Neuronal stem cell (in vitro differentiated cells): ENCODE data around the gene TXNDC9.
A peak's percentile ranks its signal among the peaks of the same experiment; 100 is the strongest.

Experiments used
- DNase-seq: peaks from one replicate; pipeline ENCODE4 v3.0.0-alpha.2; 2013; ENCODE audit warnings: low spot score
- H2AFZ ChIP-seq: one replicate; pipeline ENCODE4 v1.6.1; 2013; ENCODE audit warnings: mild to moderate bottlenecking, low read length, inconsistent platforms
- H2AK5ac ChIP-seq: 2 replicates; pipeline ENCODE4 v1.6.1; 2013; ENCODE audit warnings: low read depth, mild to moderate bottlenecking, inconsistent platforms, low read length, moderate library complexity, mixed read lengths
- H2BK120ac ChIP-seq: 2 replicates; pipeline ENCODE4 v1.6.1; 2013; ENCODE audit warnings: low read depth, mild to moderate bottlenecking, inconsistent platforms, low read length, moderate library complexity, mixed read lengths
- H2BK12ac ChIP-seq: one replicate; pipeline ENCODE4 v1.6.1; 2013; ENCODE audit warnings: low read length, inconsistent platforms
- H2BK15ac ChIP-seq: 2 replicates; pipeline ENCODE4 v1.6.1; 2013; ENCODE audit warnings: mild to moderate bottlenecking, low read length, inconsistent platforms, mixed read lengths
- H2BK5ac ChIP-seq: one replicate; pipeline ENCODE4 v1.6.1; 2013; ENCODE audit warnings: inconsistent platforms, mild to moderate bottlenecking, low read length, moderate library complexity
- H3K14ac ChIP-seq: one replicate; pipeline ENCODE4 v1.6.1; 2013; ENCODE audit warnings: low read length, inconsistent platforms
- H3K18ac ChIP-seq: 2 replicates; pipeline ENCODE4 v1.6.1; 2013; ENCODE audit warnings: low read length, inconsistent platforms
- H3K23ac ChIP-seq: 2 replicates; pipeline ENCODE4 v1.6.1; 2013; ENCODE audit warnings: low read depth, mild to moderate bottlenecking, mixed read lengths, low read length, inconsistent platforms; ENCODE audit not compliant: poor library complexity
- H3K27ac ChIP-seq: replicated peaks from 3 replicates; pipeline ENCODE4 v1.5.1; 2013; ENCODE audit warnings: low read length, inconsistent platforms
- H3K27me3 ChIP-seq, 3 experiments: 2 replicates each; pipeline ENCODE4 v1.6.1; 2013; ENCODE audit warnings: low read length in 3 of 3, mild to moderate bottlenecking in 2 of 3, inconsistent platforms in 1 of 3, low read depth in 1 of 3, mixed read lengths in 1 of 3, moderate library complexity in 1 of 3; ENCODE audit not compliant: control insufficient read depth in 3 of 3, insufficient read depth in 3 of 3
- H3K36me3 ChIP-seq, 2 donors: replicated peaks in 1 of 2; 2 replicates each; pipeline ENCODE4 v1.6.1; 2013; ENCODE audit warnings: low read length in 2 of 2; ENCODE audit not compliant: control insufficient read depth in 2 of 2, insufficient read depth in 2 of 2
- H3K4ac ChIP-seq: 2 replicates; pipeline ENCODE4 v1.6.1; 2013; ENCODE audit warnings: inconsistent platforms, mild to moderate bottlenecking, low read length, moderate library complexity
- H3K4me1 ChIP-seq, 2 donors: 1 replicate in 1 of 2; 2 replicates in 1 of 2; pipeline ENCODE4 v1.6.1; 2013; ENCODE audit warnings: low read length in 2 of 2, low read depth in 1 of 2; ENCODE audit not compliant: control insufficient read depth in 2 of 2, insufficient read depth in 1 of 2
- H3K4me2 ChIP-seq: one replicate; pipeline ENCODE4 v1.6.1; 2013; ENCODE audit warnings: mild to moderate bottlenecking, low read length, inconsistent platforms; ENCODE audit not compliant: insufficient read depth, poor library complexity, severe bottlenecking
- H3K4me3 ChIP-seq, 2 donors: 2 replicates each; pipeline ENCODE4 v1.5.1; 2013; ENCODE audit warnings: low read length in 2 of 2, mild to moderate bottlenecking in 2 of 2, inconsistent platforms in 1 of 2, moderate library complexity in 1 of 2
- H3K79me1 ChIP-seq: one replicate; pipeline ENCODE4 v1.6.1; 2013; ENCODE audit warnings: low read depth, mild to moderate bottlenecking, inconsistent platforms, low read length, moderate library complexity
- H3K9ac ChIP-seq: one replicate; pipeline ENCODE4 v1.6.1; 2013; ENCODE audit warnings: mild to moderate bottlenecking, low read depth, low read length, inconsistent platforms; ENCODE audit not compliant: poor library complexity
- H3K9me3 ChIP-seq, 2 donors: replicated peaks in 1 of 2; 2 replicates each; pipeline versions ENCODE3 to v1.6.1; 2013; ENCODE audit warnings: low read length in 2 of 2, mild to moderate bottlenecking in 2 of 2, inconsistent platforms in 1 of 2, low read depth in 1 of 2, mixed read lengths in 1 of 2, moderate library complexity in 1 of 2; ENCODE audit not compliant: control insufficient read depth in 2 of 2, insufficient read depth in 1 of 2
- H4K8ac ChIP-seq: one replicate; pipeline ENCODE4 v1.6.1; 2013; ENCODE audit warnings: low read depth, mild to moderate bottlenecking, inconsistent platforms, low read length, moderate library complexity
- H4K91ac ChIP-seq: one replicate; pipeline ENCODE4 v1.6.1; 2013; ENCODE audit warnings: low read length, low read depth, mild to moderate bottlenecking, inconsistent platforms; ENCODE audit not compliant: poor library complexity
- WGBS, 2 donors: extraction: QIAGEN DNeasy Blood & Tissue Kit; methylation state at CpG; one replicate each; pipeline ENCODE4 v1.1.7; 2013; ENCODE audit warnings: missing lambda C conversion rate in 2 of 2, mixed read lengths in 1 of 2; ENCODE audit not compliant: insufficient read length in 2 of 2, insufficient replicate concordance in 1 of 2; ENCODE audit errors: extremely low coverage in 2 of 2; 5-methylcytosine and 5-hydroxymethylcytosine counted together

The TXNDC9 gene

GRCh38 chr2:99377879-99378278 lies 41.7 kb upstream of the TXNDC9 start:
- no peak overlapping the region for H3K9ac ChIP-seq
- DNase-seq = no peak
- no peak overlapping the region for H2BK5ac ChIP-seq
- no peak overlapping the region for H3K23ac ChIP-seq
- H3K4ac ChIP-seq = no peak overlapping the region
- no peak overlapping the region for H2BK12ac ChIP-seq
- H2AFZ ChIP-seq = no peak overlapping the region
- no CpG with 5 or more reads among the region's 1 CpG for WGBS, 2 donors
- no peak overlapping the region for H4K91ac ChIP-seq
- H2BK120ac ChIP-seq = no peak overlapping the region
- H2AK5ac ChIP-seq = no peak overlapping the region
- no peaks in the 10 kb centered on the region for H3K79me1 ChIP-seq
- no peak overlapping the region for H3K4me2 ChIP-seq
- peaks cover 15 to 99% of the 10 kb centered on the region in 2 donors for H3K36me3 ChIP-seq
- no peak overlapping the region for H3K18ac ChIP-seq
- no peak overlapping the region for H4K8ac ChIP-seq
- no peak overlapping the region for H3K4me3 ChIP-seq
- H3K9me3 ChIP-seq = peaks cover 2 to 40% of the 10 kb centered on the region in 2 donors
- H3K4me1 ChIP-seq = no peaks in the 10 kb centered on the region
- no peak overlapping the region for H3K14ac ChIP-seq
- no peak overlapping the region for H2BK15ac ChIP-seq
- no peak overlapping the region for H3K27ac ChIP-seq
- H3K27me3 ChIP-seq = no peaks in the 10 kb centered on the region

- Histone ChIP-seq H2AK5ac (no peak overlapping the region), H2BK120ac (no peak overlapping the region), H2BK12ac (no peak overlapping the region), H3K36me3 (peaks cover 15 to 99% of the 10 kb centered on the region in 2 donors), H3K4me1 (no peaks in the 10 kb centered on the region), H3K23ac (no peak overlapping the region), H4K8ac (no peak overlapping the region), H3K4me3 (no peak overlapping the region), H3K9ac (no peak overlapping the region), H3K27me3 (no peaks in the 10 kb centered on the region), H2BK5ac (no peak overlapping the region), H3K18ac (no peak overlapping the region), H3K27ac (no peak overlapping the region), H3K9me3 (peaks cover 2 to 25% of the 10 kb centered on the region in 2 donors), H4K91ac (no peak overlapping the region), H3K4me2 (no peak overlapping the region), H3K14ac (no peak overlapping the region), H2BK15ac (no peak overlapping the region), H3K4ac (no peak overlapping the region), H3K79me1 (no peaks in the 10 kb centered on the region), H2AFZ (no peak overlapping the region)
- no CpG with 5 or more reads among the region's 7 CpGs for WGBS, 2 donors
- no peak for DNase-seq
These were observed 40.2 kb upstream of the TXNDC9 start for GRCh38 chr2:99376254-99376864.

DNA sequence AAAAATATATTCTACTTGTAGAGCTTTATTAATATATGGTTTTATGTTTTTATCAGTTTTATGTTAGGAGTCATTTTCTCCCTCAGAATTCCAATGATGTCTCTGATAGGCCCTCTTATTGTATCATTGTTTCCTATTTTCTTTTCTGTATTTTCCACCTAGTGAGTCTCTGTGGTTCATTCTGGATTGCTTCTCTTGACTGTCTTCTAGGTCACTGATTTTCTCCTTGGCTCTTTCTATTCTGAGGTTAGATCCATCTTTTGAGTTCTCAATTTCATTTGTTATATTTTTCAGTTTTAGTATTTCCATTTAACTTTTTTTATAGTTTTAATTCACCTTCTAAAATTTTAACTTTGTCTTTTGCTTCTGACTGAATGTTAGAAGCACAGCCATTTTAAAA lies 38.6 kb upstream of the TXNDC9 start:
- Histone ChIP-seq H2BK5ac (no peak overlapping the region), H2BK120ac (no peak overlapping the region), H3K23ac (no peak overlapping the region), H3K4me3 (no peak overlapping the region), H3K14ac (no peak overlapping the region), H3K79me1 (no peaks in the 10 kb centered on the region), H4K8ac (no peak overlapping the region), H2AFZ (no peak overlapping the region), H4K91ac (no peak overlapping the region), H2BK15ac (no peak overlapping the region), H3K18ac (no peak overlapping the region), H3K4me2 (no peak overlapping the region), H3K27ac (no peak overlapping the region), H3K9me3 (peaks cover 2 to 25% of the 10 kb centered on the region in 2 donors), H3K4me1 (no peaks in the 10 kb centered on the region), H2BK12ac (no peak overlapping the region), H2AK5ac (no peak overlapping the region), H3K4ac (no peak overlapping the region), H3K27me3 (no peaks in the 10 kb centered on the region), H3K9ac (no peak overlapping the region), H3K36me3 (peaks cover 13 to 97% of the 10 kb centered on the region in 2 donors)
- DNase-seq = no peak

- no peak overlapping the region for H2AK5ac ChIP-seq
- H3K27ac ChIP-seq = no peak overlapping the region
- H3K9me3 ChIP-seq = peaks cover 2 to 25% of the 10 kb centered on the region in 2 donors
- no peak overlapping the region for H3K4ac ChIP-seq
- H3K4me2 ChIP-seq = no peak overlapping the region
- no peaks in the 10 kb centered on the region for H3K27me3 ChIP-seq
- no peaks in the 10 kb centered on the region for H3K4me1 ChIP-seq
- no peak overlapping the region for H4K8ac ChIP-seq
- H3K18ac ChIP-seq = no peak overlapping the region
- H2BK15ac ChIP-seq = no peak overlapping the region
- no peak overlapping the region for H2BK5ac ChIP-seq
- no peak overlapping the region for H2BK120ac ChIP-seq
- DNase-seq = no peak
- WGBS, 2 donors = no CpG with 5 or more reads among the region's 4 CpGs
- peaks cover 12 to 97% of the 10 kb centered on the region in 2 donors for H3K36me3 ChIP-seq
- no peak overlapping the region for H4K91ac ChIP-seq
- H3K4me3 ChIP-seq = peak overlapping the region in 1 of 2 donors; percentile 51
- H3K79me1 ChIP-seq = no peaks in the 10 kb centered on the region
- no peak overlapping the region for H2BK12ac ChIP-seq
- no peak overlapping the region for H3K9ac ChIP-seq
- H3K14ac ChIP-seq = no peak overlapping the region
- no peak overlapping the region for H3K23ac ChIP-seq
- H2AFZ ChIP-seq = no peak overlapping the region
These were observed 37.0 kb upstream of the TXNDC9 start for GRCh38 chr2:99373144-99373543.
